Inferior parietal cortex (tissue), 1 donor: ENCODE results near the gene RPS26.
"Not testable (repeated sequence)": the region's sequence is repeated elsewhere in the genome, so short reads cannot be mapped to it uniquely, and the experiment has no call there.

ENCODE experiments used
- DNase-seq: peaks from one replicate; pipeline ENCODE4 v3.0.0-alpha.2; 2016; ENCODE audit errors: extremely low spot score

RPS26 gene

GRCh38 chr12:56021889-56022497 lies 19.7 kb upstream of the RPS26 start:
- DNase-seq = no peak

GRCh38 chr12:56028511-56029165 lies 13.1 kb upstream of the RPS26 start:
- no peak for DNase-seq

- DNase-seq = no peak
Measured at GRCh38 chr12:56029166-56029519, 12.6 kb upstream of the RPS26 start.

- no peak for DNase-seq
Measured at GRCh38 chr12:56029666-56030293, 11.9 kb upstream of the RPS26 start.

- DNase-seq = no peak
Measured at GRCh38 chr12:56031987-56032386, 9.7 kb upstream of the RPS26 start.

GRCh38 chr12:56034586-56035332 lies 7.0 kb upstream of the RPS26 start:
- DNase-seq = no peak

GRCh38 chr12:56037161-56037560 lies 4.6 kb upstream of the RPS26 start:
- no peak for DNase-seq

GRCh38 chr12:56038022-56038655 lies 3.6 kb upstream of the RPS26 start:
- DNase-seq = no peak

- no peak for DNase-seq
Measured at GRCh38 chr12:56040151-56040550, 1.6 kb upstream of the RPS26 start.

GRCh38 chr12:56040963-56041551 lies 661 bp upstream of the RPS26 start:
- no peak for DNase-seq

GRCh38 chr12:56042430-56042813 lies 704 bp downstream of the RPS26 start:
- DNase-seq = not testable (repeated sequence)

GRCh38 chr12:56042843-56043242 lies 1.1 kb downstream of the RPS26 start:
- DNase-seq = no peak

- DNase-seq = no peak
Measured at GRCh38 chr12:56046027-56046780, 4.5 kb downstream of the RPS26 start.

- no peak for DNase-seq
Measured at GRCh38 chr12:56053407-56053893, 11.7 kb downstream of the RPS26 start.

- not testable (repeated sequence) for DNase-seq
Measured at GRCh38 chr12:56059964-56060363, 18.2 kb downstream of the RPS26 start.

- no peak for DNase-seq
Measured at GRCh38 chr12:56061982-56062381, 20.3 kb downstream of the RPS26 start.

GRCh38 chr12:56062996-56063395 lies 21.3 kb downstream of the RPS26 start:
- DNase-seq = no peak

- no peak for DNase-seq
Measured at GRCh38 chr12:56071648-56072047, 29.9 kb downstream of the RPS26 start.

GRCh38 chr12:56074396-56074795 lies 32.7 kb downstream of the RPS26 start:
- DNase-seq = no peak

- DNase-seq = not testable (repeated sequence)
Measured at GRCh38 chr12:56077966-56078365, 36.2 kb downstream of the RPS26 start.

- no peak for DNase-seq
Measured at GRCh38 chr12:56078427-56078826, 36.7 kb downstream of the RPS26 start.
